Fibroblast of lung (primary cell): ENCODE measurements around the gene TCOF1. TPM values are rescaled to one million over a fixed set of nuclear protein-coding genes. Genes with fewer than 3 reads are reported as not detected.

Experiments
- DNase-seq, 2 donors: peaks; one replicate each; pipeline versions ENCODE4 v3.0.0 to v3.0.0-alpha.2; 2010; ENCODE audit warnings: low read depth in 2 of 2
- H2AFZ ChIP-seq: 2 replicates; pipeline ENCODE4 v1.5.1; 2012; ENCODE audit warnings: low read length, control low read depth, inconsistent platforms
- H3K27ac ChIP-seq: 2 replicates; pipeline ENCODE4 v1.5.1; 2011; ENCODE audit warnings: low read length, control low read depth; ENCODE audit not compliant: insufficient read depth
- H3K27me3 ChIP-seq: 2 replicates; pipeline ENCODE4 v1.5.1; 2011; ENCODE audit warnings: mild to moderate bottlenecking, low read length; ENCODE audit not compliant: control insufficient read depth, insufficient read depth
- H3K36me3 ChIP-seq: 2 replicates; pipeline ENCODE4 v1.5.1; 2011; ENCODE audit warnings: low read length; ENCODE audit not compliant: control insufficient read depth, insufficient read depth
- H3K4me1 ChIP-seq: 2 replicates; pipeline ENCODE4 v1.5.1; 2011; ENCODE audit warnings: low read length; ENCODE audit not compliant: control insufficient read depth, insufficient read depth; ENCODE audit errors: extremely low read depth
- H3K4me2 ChIP-seq: 2 replicates; pipeline ENCODE4 v1.5.1; 2011; ENCODE audit warnings: low read length, control low read depth; ENCODE audit not compliant: insufficient read depth; ENCODE audit errors: extremely low read depth
- H3K4me3 ChIP-seq, 4 experiments: fragments of 200-600 bp in 1 of 4; sonication (generic) in 1 of 4; replicated peaks in 1 of 4; 2 replicates each; pipeline ENCODE4 v1.5.1; 2011 to 2016; ENCODE audit warnings: low read length in 4 of 4, low read depth in 3 of 4, mild to moderate bottlenecking in 3 of 4, control low read depth in 2 of 4, inconsistent platforms in 1 of 4, mixed read lengths in 1 of 4; ENCODE audit not compliant: insufficient read depth in 1 of 4; ENCODE audit errors: control extremely low read depth in 1 of 4
- H3K79me2 ChIP-seq: 2 replicates; pipeline ENCODE4 v1.5.1; 2012; ENCODE audit warnings: mild to moderate bottlenecking, low read length, inconsistent platforms; ENCODE audit not compliant: control insufficient read depth, insufficient read depth
- H3K9ac ChIP-seq: 2 replicates; pipeline ENCODE4 v1.5.1; 2011; ENCODE audit warnings: mild to moderate bottlenecking, low read length, control low read depth; ENCODE audit not compliant: insufficient read depth
- H3K9me3 ChIP-seq: 2 replicates; pipeline ENCODE4 v1.5.1; 2012; ENCODE audit warnings: low read depth, low read length; ENCODE audit not compliant: control insufficient read depth, insufficient read depth
- H4K20me1 ChIP-seq: 2 replicates; pipeline ENCODE4 v1.5.1; 2011; ENCODE audit warnings: low read length; ENCODE audit not compliant: control insufficient read depth, insufficient read depth; ENCODE audit errors: extremely low read depth
- CTCF ChIP-seq, 2 donors: IDR thresholded peaks in 1 of 2; conservative IDR thresholded peaks in 1 of 2; 1 replicate in 1 of 2; 2 replicates in 1 of 2; pipeline ENCODE4 v1.5.1; 2011 to 2012; ENCODE audit warnings: low read length in 2 of 2, control low read depth in 1 of 2, inconsistent platforms in 1 of 2, low read depth in 1 of 2, mild to moderate bottlenecking in 1 of 2
- EZH2 ChIP-seq: IDR thresholded peaks from 2 replicates; pipeline ENCODE4 v1.5.1; 2012; ENCODE audit warnings: low read length, control low read depth, mild to moderate bottlenecking; ENCODE audit errors: missing control alignments
- polyA plus RNA-seq, 2 donors: library from polyadenylated mRNA; depleted of rRNA in 1 of 2; stranded (reverse) in 1 of 2; unstranded in 1 of 2; fragments of >200 nt; gene quantifications; 2 replicates each; pipeline ENCODE4 v1.2.1, GENCODE V29; 2011 to 2012; ENCODE audit warnings: missing spikeins in 1 of 2
- total RNA-seq: library from RNA; depleted of rRNA; stranded (reverse); fragments of >200 nt; gene quantifications from 2 replicates; pipeline ENCODE4 v1.2.1, GENCODE V29; 2014

TCOF1 gene
- total and polyA plus RNA-seq, 2 donors (not counting 1 experiment from before 2014, with no cell fraction given) = 8.5 to 10.6 TPM

GRCh38 chr5:150401376-150402228 lies 44.1 kb downstream of the TCOF1 start:
- no peak overlapping the region for H3K4me2 ChIP-seq
- H3K27ac ChIP-seq = no peak overlapping the region
- H3K79me2 ChIP-seq = no peaks in the 10 kb centered on the region
- no peaks in the 10 kb centered on the region for H3K27me3 ChIP-seq
- no peak overlapping the region for H2AFZ ChIP-seq
- no peaks in the 10 kb centered on the region for H4K20me1 ChIP-seq
- no peak for DNase-seq
- no peak overlapping the region for H3K9ac ChIP-seq
- no peak overlapping the region for H3K4me3 ChIP-seq
- H3K9me3 ChIP-seq = no peaks in the 10 kb centered on the region
- peaks cover 11% of the 10 kb centered on the region for H3K4me1 ChIP-seq
- TF ChIP-seq EZH2 (no peak), CTCF (conservative IDR thresholded peaks at IDR 0.05 in 1 of 2, IDR thresholded peaks at IDR 0.05 in 1 of 2; ENCODE audit: low read depth in 1 of 2, low read length in 2 of 2) (no peak)
- H3K36me3 ChIP-seq = peaks cover 9% of the 10 kb centered on the region

GRCh38 chr5:150402229-150402773 lies 44.8 kb downstream of the TCOF1 start:
- Histone ChIP-seq H3K4me3 (no peak overlapping the region), H3K9ac (no peak overlapping the region), H3K27me3 (no peaks in the 10 kb centered on the region), H3K36me3 (peaks cover 9% of the 10 kb centered on the region), H2AFZ (no peak overlapping the region), H4K20me1 (no peaks in the 10 kb centered on the region), H3K4me1 (peaks cover 11% of the 10 kb centered on the region), H3K4me2 (no peak overlapping the region), H3K27ac (no peak overlapping the region), H3K79me2 (no peaks in the 10 kb centered on the region), H3K9me3 (no peaks in the 10 kb centered on the region)
- no peak for DNase-seq
- TF ChIP-seq CTCF (conservative IDR thresholded peaks at IDR 0.05 in 1 of 2, IDR thresholded peaks at IDR 0.05 in 1 of 2; ENCODE audit: low read depth in 1 of 2, low read length in 2 of 2) (no peak), EZH2 (no peak)

DNA sequence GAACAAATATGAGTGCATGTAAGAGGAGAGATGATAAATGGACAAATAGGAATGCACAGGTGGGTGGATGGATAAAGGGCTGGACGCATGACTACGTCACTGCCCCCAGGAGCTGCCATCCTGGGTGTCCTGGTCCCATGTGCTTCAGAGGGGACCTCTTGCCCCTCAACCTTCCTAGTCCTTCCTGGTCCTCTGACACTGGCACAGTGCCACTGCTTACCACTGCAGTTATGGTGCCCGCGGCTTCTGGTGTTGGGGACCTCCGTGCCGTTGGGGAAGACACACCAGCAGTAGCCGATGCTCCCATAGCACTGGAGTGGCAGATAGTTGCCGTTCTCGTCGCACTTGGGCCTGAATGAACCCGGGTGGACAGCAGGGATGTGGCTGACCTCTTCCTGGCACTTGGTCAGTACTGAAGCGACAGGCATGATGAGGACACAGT lies 45.4 kb downstream of the TCOF1 start:
- peaks cover 11% of the 10 kb centered on the region for H3K4me1 ChIP-seq
- TF ChIP-seq CTCF (conservative IDR thresholded peaks at IDR 0.05 in 1 of 2, IDR thresholded peaks at IDR 0.05 in 1 of 2; ENCODE audit: low read depth in 1 of 2, low read length in 2 of 2) = no peak
- TF ChIP-seq EZH2 = no peak
- H3K36me3 ChIP-seq = peaks cover 7% of the 10 kb centered on the region
- no peak overlapping the region for H3K27ac ChIP-seq
- H3K79me2 ChIP-seq = no peaks in the 10 kb centered on the region
- H4K20me1 ChIP-seq = no peaks in the 10 kb centered on the region
- no peak overlapping the region for H3K9ac ChIP-seq
- no peaks in the 10 kb centered on the region for H3K9me3 ChIP-seq
- no peak overlapping the region for H3K4me3 ChIP-seq
- no peaks in the 10 kb centered on the region for H3K27me3 ChIP-seq
- no peak for DNase-seq
- H2AFZ ChIP-seq = no peak overlapping the region
- H3K4me2 ChIP-seq = no peak overlapping the region
